DOHH2 (cell line): ENCODE data around the gene TCF12.

Experiments used
- H3F3A ChIP-seq: fragments of 200-600 bp; sonication (generic), shearing (Covaris generic); 2 replicates; pipeline ENCODE4 v1.6.0; 2016; ENCODE audit warnings: antibody characterized with exemption, mild to moderate bottlenecking; ENCODE audit not compliant: control insufficient read depth, insufficient read depth
- H3K27ac ChIP-seq: fragments of 200-600 bp; sonication (generic); 2 replicates; pipeline ENCODE4 v1.5.1; 2014; ENCODE audit warnings: low read depth, mild to moderate bottlenecking, low read length, moderate library complexity
- H3K27me3 ChIP-seq: fragments of 200-600 bp; sonication (generic); 2 replicates; pipeline ENCODE4 v1.6.1; 2014; ENCODE audit warnings: mild to moderate bottlenecking, low read length, mixed read lengths; ENCODE audit not compliant: control insufficient read depth
- H3K36me3 ChIP-seq: fragments of 200-600 bp; sonication (generic); 2 replicates; pipeline ENCODE4 v1.6.1; 2014; ENCODE audit warnings: mild to moderate bottlenecking, low read length, moderate library complexity, mixed read lengths; ENCODE audit not compliant: control insufficient read depth
- H3K4me1 ChIP-seq: fragments of 200-600 bp; sonication (generic); 2 replicates; pipeline ENCODE4 v1.6.1; 2014; ENCODE audit warnings: mild to moderate bottlenecking, low read length, mixed read lengths; ENCODE audit not compliant: control insufficient read depth
- H3K4me2 ChIP-seq: fragments of 200-600 bp; sonication (generic); 2 replicates; pipeline ENCODE4 v1.6.0; 2014; ENCODE audit warnings: mild to moderate bottlenecking, low read length, moderate library complexity
- H3K4me3 ChIP-seq: fragments of 200-600 bp; sonication (generic); 2 replicates; pipeline ENCODE4 v1.5.1; 2014; ENCODE audit warnings: mild to moderate bottlenecking, low read length, mixed read lengths
- H3K79me2 ChIP-seq: fragments of 200-600 bp; sonication (generic); 2 replicates; pipeline ENCODE4 v1.6.1; 2014; ENCODE audit warnings: mild to moderate bottlenecking, low read length, mixed read lengths; ENCODE audit not compliant: control insufficient read depth
- H3K9me2 ChIP-seq: fragments of 200-600 bp; sonication (generic); replicated peaks from 2 replicates; pipeline ENCODE4 v1.6.1; 2014; ENCODE audit warnings: mild to moderate bottlenecking, low read length, mixed read lengths; ENCODE audit not compliant: control insufficient read depth
- H3K9me3 ChIP-seq: fragments of 200-600 bp; sonication (generic); 2 replicates; pipeline ENCODE4 v1.6.1; 2014; ENCODE audit warnings: antibody characterized with exemption, low read length, mixed read lengths; ENCODE audit not compliant: control insufficient read depth, insufficient read depth
- H4K20me1 ChIP-seq: fragments of 200-600 bp; sonication (generic); 2 replicates; pipeline ENCODE4 v1.6.0; 2014; ENCODE audit warnings: low read depth, mild to moderate bottlenecking, antibody characterized with exemption, low read length, moderate library complexity; ENCODE audit not compliant: control insufficient read depth, insufficient read depth
- CTCF ChIP-seq: fragments of 200-600 bp; sonication (generic); IDR thresholded peaks from one replicate; pipeline ENCODE4 v1.5.1; 2014; ENCODE audit warnings: antibody characterized with exemption, mild to moderate bottlenecking, low read depth, low read length; ENCODE audit not compliant: poor library complexity, severe bottlenecking
- EZH2phosphoT487 ChIP-seq: fragments of 200-600 bp; sonication (generic); IDR thresholded peaks from 2 replicates; pipeline ENCODE4 v1.6.1; 2017; ENCODE audit warnings: borderline replicate concordance, mild to moderate bottlenecking, antibody characterized with exemption, low read length, moderate library complexity, mixed read lengths

Gene TCF12

DNA sequence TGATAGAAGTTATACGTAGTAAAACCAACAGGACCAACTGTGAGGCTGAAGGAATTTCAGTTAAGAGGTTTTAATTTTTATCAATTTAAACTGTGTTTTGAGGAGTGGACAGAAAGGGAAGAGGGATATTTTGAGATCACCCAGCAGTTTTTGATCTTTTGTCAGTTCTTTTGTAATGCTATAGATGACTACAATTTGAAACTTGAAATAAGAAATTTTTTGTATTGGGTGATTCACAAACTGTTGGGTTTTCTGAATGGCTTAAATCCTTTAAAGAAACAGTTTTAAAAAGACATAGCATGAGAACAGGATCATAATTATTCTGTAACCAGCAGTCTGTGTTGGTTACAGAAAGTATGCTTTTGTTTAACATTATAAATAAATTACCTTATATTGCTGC lies 67.4 kb downstream of the TCF12 start:
- TF ChIP-seq CTCF: no peak
- TF ChIP-seq EZH2phosphoT487: no peak
- 0 out of 2 replicates have a peak, but pooled peaks cover 6% of the 10 kb centered on the region for H3F3A ChIP-seq
- no peaks in the 10 kb centered on the region for H3K9me3 ChIP-seq
- H3K27ac ChIP-seq: peak overlapping the region; percentile 28; the same call in 1 of the 2 replicates
- H3K27me3 ChIP-seq: no peaks in the 10 kb centered on the region
- H3K36me3 ChIP-seq: peaks cover 5% of the 10 kb centered on the region; the same call in 1 of the 2 replicates
- H3K4me1 ChIP-seq: peaks cover 57% of the 10 kb centered on the region
- no peaks in the 10 kb centered on the region for H3K9me2 ChIP-seq
- H3K4me2 ChIP-seq: peak overlapping the region; percentile 38
- H3K79me2 ChIP-seq: peaks cover 93% of the 10 kb centered on the region
- no peaks in the 10 kb centered on the region for H4K20me1 ChIP-seq
- peak overlapping the region; percentile 21 for H3K4me3 ChIP-seq

DNA sequence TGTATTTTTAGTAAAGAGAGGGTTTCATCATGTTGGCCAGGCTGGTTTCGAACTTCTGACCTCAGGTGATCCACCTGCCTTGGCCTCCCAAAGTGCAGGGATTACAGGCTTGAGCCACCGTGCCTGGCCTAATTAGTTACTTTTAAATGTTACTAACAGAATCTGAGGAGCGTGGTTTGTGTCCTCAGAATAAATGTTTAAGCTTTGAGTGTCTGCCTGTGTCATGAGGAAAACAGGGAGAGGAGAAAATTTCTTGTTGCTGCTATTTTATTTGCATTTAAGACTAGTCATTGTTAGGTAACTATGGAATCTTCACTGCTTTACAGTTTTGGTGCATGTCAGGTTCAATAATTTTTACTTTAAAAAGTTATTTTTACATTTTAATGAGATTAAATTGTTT lies 68.8 kb downstream of the TCF12 start:
- Histone ChIP-seq H3K4me1 (peaks cover 57% of the 10 kb centered on the region), H4K20me1 (no peaks in the 10 kb centered on the region), H3K79me2 (peaks cover 93% of the 10 kb centered on the region), H3K27ac (no peak overlapping the region), H3K4me3 (no peak overlapping the region), H3K9me3 (no peaks in the 10 kb centered on the region), H3K4me2 (no peak overlapping the region), H3K9me2 (no peaks in the 10 kb centered on the region), H3F3A (0 out of 2 replicates have a peak, but pooled peaks cover 6% of the 10 kb centered on the region), H3K36me3 (peaks cover 9% of the 10 kb centered on the region), H3K27me3 (no peaks in the 10 kb centered on the region)
- no peak for TF ChIP-seq EZH2phosphoT487
- TF ChIP-seq CTCF: no peak

GRCh38 chr15:56988219-56988618 lies 69.8 kb downstream of the TCF12 start:
- Histone ChIP-seq H3K4me1 (peaks cover 50% of the 10 kb centered on the region), H3F3A (0 out of 2 replicates have a peak, but pooled peaks cover 6% of the 10 kb centered on the region), H3K4me2 (no peak overlapping the region), H3K9me3 (no peaks in the 10 kb centered on the region), H3K27ac (no peak overlapping the region), H3K4me3 (no peak overlapping the region), H3K27me3 (no peaks in the 10 kb centered on the region), H3K79me2 (peaks cover 94% of the 10 kb centered on the region), H3K9me2 (no peaks in the 10 kb centered on the region), H3K36me3 (peaks cover 18% of the 10 kb centered on the region), H4K20me1 (no peaks in the 10 kb centered on the region)
- TF ChIP-seq CTCF (no peak), EZH2phosphoT487 (no peak)
